Ascending aorta (tissue), 2 donors: ENCODE data around the gene PGM1. TPM values are rescaled to one million over a fixed set of nuclear protein-coding genes. Genes with fewer than 3 reads are reported as not detected.

Experiments used
- DNase-seq, 2 donors: peaks; one replicate each; pipeline ENCODE4 v3.0.0-alpha.2; 2019; ENCODE audit warnings: low spot score in 2 of 2
- H3K27ac ChIP-seq, 2 donors: fragments of 200-600 bp; sonication (generic); one replicate each; pipeline ENCODE4 v1.5.1; 2016 to 2017; ENCODE audit warnings: mild to moderate bottlenecking in 1 of 2
- H3K27me3 ChIP-seq: fragments of 200-600 bp; sonication (generic); one replicate; pipeline ENCODE4 v1.5.1; 2017
- H3K36me3 ChIP-seq, 2 donors: fragments of 200-600 bp; sonication (generic); one replicate each; pipeline ENCODE4 v1.5.1; 2016
- H3K4me1 ChIP-seq, 2 donors: fragments of 200-600 bp; sonication (generic); one replicate each; pipeline ENCODE4 v1.5.1; 2016 to 2017; ENCODE audit warnings: mild to moderate bottlenecking in 1 of 2
- H3K4me3 ChIP-seq, 2 donors: fragments of 200-600 bp; sonication (generic); one replicate each; pipeline ENCODE4 v1.5.1; 2016 to 2017; ENCODE audit warnings: mild to moderate bottlenecking in 1 of 2
- H3K9me3 ChIP-seq, 2 donors: fragments of 200-600 bp; sonication (generic); one replicate each; pipeline ENCODE4 v1.5.1; 2016
- CTCF ChIP-seq, 3 experiments: fragments of 200-600 bp in 2 of 3; fragments of 450-650 bp in 1 of 3; sonication (generic) in 2 of 3; IDR thresholded peaks; one replicate each; pipeline ENCODE4 v1.5.1; 2016 to 2019; ENCODE audit warnings: antibody characterized with exemption in 3 of 3, mild to moderate bottlenecking in 1 of 3, moderate library complexity in 1 of 3
- intact Hi-C: fragments of 100-400 bp; cut with DNase I; formaldehyde crosslinking; loops from one replicate; pipeline ENCODE4 v1.15.1; 2023
- total RNA-seq: library from RNA; depleted of rRNA; stranded (reverse); fragments of >200 nt; gene quantifications from one replicate; pipeline ENCODE4 v1.1.0, GENCODE V29; 2016

The PGM1 gene
- total RNA-seq, 1 donor from 2014 or later = 23.7 TPM

GRCh38 chr1:63632110-63632509 lies 38.9 kb downstream of the PGM1 start:
- no peak for TF ChIP-seq CTCF (IDR thresholded peaks at IDR 0.05)
- intact Hi-C loops = no loop called here
- no peaks in the 10 kb centered on the region for H3K4me1 ChIP-seq
- no peaks in the 10 kb centered on the region for H3K27me3 ChIP-seq
- H3K9me3 ChIP-seq = no peaks in the 10 kb centered on the region
- H3K27ac ChIP-seq = no peak overlapping the region
- no peak overlapping the region for H3K4me3 ChIP-seq
- H3K36me3 ChIP-seq = peaks cover 35 to 57% of the 10 kb centered on the region in 2 donors
- DNase-seq = no peak

- Histone ChIP-seq H3K4me1 (no peaks in the 10 kb centered on the region), H3K36me3 (peaks cover 40 to 63% of the 10 kb centered on the region in 2 donors), H3K27ac (no peak overlapping the region), H3K9me3 (no peaks in the 10 kb centered on the region), H3K4me3 (no peak overlapping the region), H3K27me3 (no peaks in the 10 kb centered on the region)
- no peak for TF ChIP-seq CTCF (IDR thresholded peaks at IDR 0.05)
- intact Hi-C loops = no loop called here
- DNase-seq = no peak
Measured at GRCh38 chr1:63633281-63633680, 40.1 kb downstream of the PGM1 start.

GRCh38 chr1:63634471-63634870 lies 41.3 kb downstream of the PGM1 start:
- Histone ChIP-seq H3K9me3 (no peaks in the 10 kb centered on the region), H3K36me3 (peaks cover 43 to 68% of the 10 kb centered on the region in 2 donors), H3K27ac (no peak overlapping the region), H3K27me3 (no peaks in the 10 kb centered on the region), H3K4me1 (no peaks in the 10 kb centered on the region), H3K4me3 (no peak overlapping the region)
- TF ChIP-seq CTCF (IDR thresholded peaks at IDR 0.05) = no peak
- intact Hi-C loops = no loop called here
- DNase-seq = no peak

- Histone ChIP-seq H3K36me3 (peaks cover 38 to 62% of the 10 kb centered on the region in 2 donors), H3K27me3 (no peaks in the 10 kb centered on the region), H3K4me3 (no peak overlapping the region), H3K9me3 (no peaks in the 10 kb centered on the region), H3K27ac (no peak overlapping the region), H3K4me1 (no peaks in the 10 kb centered on the region)
- intact Hi-C loops = no loop called here
- no peak for TF ChIP-seq CTCF (IDR thresholded peaks at IDR 0.05)
- DNase-seq = no peak
Measured at GRCh38 chr1:63635681-63636080, 42.5 kb downstream of the PGM1 start.

- Histone ChIP-seq H3K9me3 (no peaks in the 10 kb centered on the region), H3K4me3 (no peak overlapping the region), H3K27me3 (no peaks in the 10 kb centered on the region), H3K36me3 (peaks cover 38 to 56% of the 10 kb centered on the region in 2 donors), H3K27ac (no peak overlapping the region), H3K4me1 (no peaks in the 10 kb centered on the region)
- intact Hi-C loops = no loop called here
- no peak for DNase-seq
- TF ChIP-seq CTCF (IDR thresholded peaks at IDR 0.05) = no peak
Measured at GRCh38 chr1:63636192-63637105, 43.2 kb downstream of the PGM1 start.
